Measurements from ENCODE around the gene PAX1. TPM values are rescaled to one million over a fixed set of nuclear protein-coding genes. Genes with fewer than 3 reads are reported as not detected.

The PAX1 gene
- total RNA-seq, 4 donors from 2014 or later: not detected

GRCh38 chr20:21685981-21686380 is 19.5 kb upstream of the PAX1 start:
- DNase-seq (ENCODE audit: low spot score): no peak
- TF ChIP-seq, protein P1, sequence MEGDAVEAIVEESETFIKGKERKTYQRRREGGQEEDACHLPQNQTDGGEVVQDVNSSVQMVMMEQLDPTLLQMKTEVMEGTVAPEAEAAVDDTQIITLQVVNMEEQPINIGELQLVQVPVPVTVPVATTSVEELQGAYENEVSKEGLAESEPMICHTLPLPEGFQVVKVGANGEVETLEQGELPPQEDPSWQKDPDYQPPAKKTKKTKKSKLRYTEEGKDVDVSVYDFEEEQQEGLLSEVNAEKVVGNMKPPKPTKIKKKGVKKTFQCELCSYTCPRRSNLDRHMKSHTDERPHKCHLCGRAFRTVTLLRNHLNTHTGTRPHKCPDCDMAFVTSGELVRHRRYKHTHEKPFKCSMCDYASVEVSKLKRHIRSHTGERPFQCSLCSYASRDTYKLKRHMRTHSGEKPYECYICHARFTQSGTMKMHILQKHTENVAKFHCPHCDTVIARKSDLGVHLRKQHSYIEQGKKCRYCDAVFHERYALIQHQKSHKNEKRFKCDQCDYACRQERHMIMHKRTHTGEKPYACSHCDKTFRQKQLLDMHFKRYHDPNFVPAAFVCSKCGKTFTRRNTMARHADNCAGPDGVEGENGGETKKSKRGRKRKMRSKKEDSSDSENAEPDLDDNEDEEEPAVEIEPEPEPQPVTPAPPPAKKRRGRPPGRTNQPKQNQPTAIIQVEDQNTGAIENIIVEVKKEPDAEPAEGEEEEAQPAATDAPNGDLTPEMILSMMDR (IDR thresholded peaks at IDR 0.05): no peak
- no peak for ATAC-seq (ENCODE audit: low FRiP score)

- ATAC-seq (ENCODE audit: low FRiP score) (no peak), DNase-seq (ENCODE audit: low spot score) (no peak)
- TF ChIP-seq, protein P1 (IDR thresholded peaks at IDR 0.05): no peak
Measured at GRCh38 chr20:21693322-21693721, 12.1 kb upstream of the PAX1 start.

GRCh38 chr20:21698494-21699215 is 6.8 kb upstream of the PAX1 start:
- DNase-seq (ENCODE audit: low spot score) (no peak), ATAC-seq (ENCODE audit: low FRiP score) (no peak)
- TF ChIP-seq, protein P1 (IDR thresholded peaks at IDR 0.05): no peak

DNA sequence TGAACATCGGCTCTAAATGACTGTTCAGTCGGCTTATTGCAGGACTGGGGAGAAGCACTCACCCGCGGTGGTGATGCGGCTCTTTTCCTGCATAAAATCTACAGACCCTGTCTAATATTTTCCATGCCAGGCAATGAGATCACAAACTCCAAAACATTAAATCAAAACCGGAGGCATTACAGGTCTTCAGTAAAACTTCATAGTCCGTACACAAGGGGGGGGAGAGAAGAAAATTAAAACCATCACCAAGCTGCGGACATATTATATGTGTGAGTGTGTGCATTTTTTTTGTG is 6.3 kb upstream of the PAX1 start:
- no peak for DNase-seq (ENCODE audit: low spot score)
- no peak for ATAC-seq (ENCODE audit: low FRiP score)
- TF ChIP-seq, protein P1 (IDR thresholded peaks at IDR 0.05): no peak

GRCh38 chr20:21701171-21701876 is 4.1 kb upstream of the PAX1 start:
- TF ChIP-seq, protein P1 (IDR thresholded peaks at IDR 0.05): no peak
- ATAC-seq (ENCODE audit: low FRiP score) (no peak), DNase-seq (ENCODE audit: low spot score) (no peak)

- TF ChIP-seq, protein P1 (IDR thresholded peaks at IDR 0.05): no peak
- ATAC-seq (ENCODE audit: low FRiP score): no peak
- DNase-seq (ENCODE audit: low spot score): no peak
Measured at GRCh38 chr20:21702016-21702415, 3.4 kb upstream of the PAX1 start.
